ENCODE data around the gene LMX1A.

LMX1A gene

GRCh38 chr1:165355977-165356811, at the start of gene LMX1A:
Gene LMX1A, minus strand, starts transcription at chr1:165356715. Its CDS starts 1,156 bp downstream, at chr1:165355559.
- peak within 1 kb of the TSS; percentile 14 for H3K4me3 ChIP-seq (ENCODE audit: low read length)
- DNase-seq (ENCODE audit: low read depth): no peak
- TF ChIP-seq, protein P1, sequence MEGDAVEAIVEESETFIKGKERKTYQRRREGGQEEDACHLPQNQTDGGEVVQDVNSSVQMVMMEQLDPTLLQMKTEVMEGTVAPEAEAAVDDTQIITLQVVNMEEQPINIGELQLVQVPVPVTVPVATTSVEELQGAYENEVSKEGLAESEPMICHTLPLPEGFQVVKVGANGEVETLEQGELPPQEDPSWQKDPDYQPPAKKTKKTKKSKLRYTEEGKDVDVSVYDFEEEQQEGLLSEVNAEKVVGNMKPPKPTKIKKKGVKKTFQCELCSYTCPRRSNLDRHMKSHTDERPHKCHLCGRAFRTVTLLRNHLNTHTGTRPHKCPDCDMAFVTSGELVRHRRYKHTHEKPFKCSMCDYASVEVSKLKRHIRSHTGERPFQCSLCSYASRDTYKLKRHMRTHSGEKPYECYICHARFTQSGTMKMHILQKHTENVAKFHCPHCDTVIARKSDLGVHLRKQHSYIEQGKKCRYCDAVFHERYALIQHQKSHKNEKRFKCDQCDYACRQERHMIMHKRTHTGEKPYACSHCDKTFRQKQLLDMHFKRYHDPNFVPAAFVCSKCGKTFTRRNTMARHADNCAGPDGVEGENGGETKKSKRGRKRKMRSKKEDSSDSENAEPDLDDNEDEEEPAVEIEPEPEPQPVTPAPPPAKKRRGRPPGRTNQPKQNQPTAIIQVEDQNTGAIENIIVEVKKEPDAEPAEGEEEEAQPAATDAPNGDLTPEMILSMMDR (conservative IDR thresholded peaks at IDR 0.05; ENCODE audit: low read depth, low read length): no peak

DNA sequence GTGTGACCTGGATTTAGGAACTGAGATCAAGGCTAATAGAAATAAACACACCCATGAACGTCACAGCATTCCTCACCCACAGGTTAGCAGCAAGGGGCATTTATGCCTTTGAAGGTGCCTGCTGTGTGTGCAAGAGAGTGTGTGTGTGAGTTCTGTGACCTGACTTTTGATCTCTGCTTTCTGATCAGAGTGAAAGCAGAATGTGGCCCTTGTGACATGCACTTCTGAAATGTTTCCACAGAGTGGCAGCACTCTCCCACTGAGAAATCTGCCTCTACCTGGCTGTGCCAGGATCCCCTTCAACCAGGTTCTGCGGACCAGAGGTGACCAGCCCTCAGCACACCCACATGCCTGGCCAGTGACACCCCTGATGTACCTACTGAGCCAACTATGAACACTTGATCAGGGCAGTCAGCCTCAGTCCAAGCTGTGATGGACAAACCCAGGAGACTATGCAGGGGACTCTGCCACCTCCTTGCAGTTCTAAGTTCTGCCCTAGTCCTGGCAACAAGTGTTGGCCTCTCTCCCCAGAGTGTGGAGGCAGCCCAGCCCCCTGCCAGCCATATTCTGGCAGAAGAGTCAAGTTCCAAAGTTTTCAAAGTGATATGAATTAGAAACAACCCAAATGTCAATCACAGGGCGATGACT, 47.4 kb upstream of the LMX1A start:
- no peak for DNase-seq (ENCODE audit: low read depth)

DNA sequence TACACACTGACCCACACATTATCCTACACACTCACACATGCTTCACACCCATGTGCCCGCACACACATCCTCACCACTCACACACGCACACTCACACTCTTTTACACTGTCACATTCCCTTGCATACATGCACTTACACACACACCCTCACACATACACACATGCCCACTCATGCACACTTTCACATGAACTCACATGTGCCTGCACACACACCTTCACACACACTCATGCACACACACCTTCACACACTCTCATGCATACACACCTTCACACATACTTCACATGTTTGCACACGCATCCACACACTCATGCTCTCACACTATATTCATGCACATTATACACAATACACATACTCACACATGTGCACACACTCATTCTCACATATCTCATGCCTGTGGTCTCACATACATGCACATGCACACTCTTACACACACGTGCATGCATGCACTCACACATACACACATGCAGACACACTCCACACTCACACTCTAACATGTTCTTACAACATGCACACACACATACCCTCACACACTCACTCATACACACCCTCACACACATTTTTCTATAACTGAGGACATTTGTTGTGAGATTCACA, 46.1 kb upstream of the LMX1A start:
- H3K4me3 ChIP-seq (ENCODE audit: low read length): no peak overlapping the region
- TF ChIP-seq, protein P1 (conservative IDR thresholded peaks at IDR 0.05; ENCODE audit: low read depth, low read length): no peak
- no peak for DNase-seq (ENCODE audit: low read depth)

More for the DNA sequence above, 47.4 kb upstream of the LMX1A start:
- no peak overlapping the region for H3K4me3 ChIP-seq (ENCODE audit: low read length)
- TF ChIP-seq, protein P1 (conservative IDR thresholded peaks at IDR 0.05; ENCODE audit: low read depth, low read length): peak; percentile 66

GRCh38 chr1:165397944-165398343, 41.4 kb upstream of the LMX1A start:
- peak; percentile 26 for DNase-seq (ENCODE audit: low read depth)
- no peak overlapping the region for H3K4me3 ChIP-seq (ENCODE audit: low read length)
- TF ChIP-seq, protein P1 (conservative IDR thresholded peaks at IDR 0.05; ENCODE audit: low read depth, low read length): no peak

- DNase-seq (ENCODE audit: low read depth): no peak
- H3K4me3 ChIP-seq (ENCODE audit: low read length): no peak overlapping the region
- TF ChIP-seq, protein P1 (conservative IDR thresholded peaks at IDR 0.05; ENCODE audit: low read depth, low read length): no peak
These were observed 39.4 kb upstream of the LMX1A start for GRCh38 chr1:165395901-165396300.

- no peak for DNase-seq (ENCODE audit: low read depth)
- TF ChIP-seq, protein P1 (conservative IDR thresholded peaks at IDR 0.05; ENCODE audit: low read depth, low read length): no peak
- no peak overlapping the region for H3K4me3 ChIP-seq (ENCODE audit: low read length)
These were observed 39.0 kb upstream of the LMX1A start for GRCh38 chr1:165395478-165395877.
